Bladder microvascular endothelial cell (primary cell): ENCODE measurements around the gene MAT1A. TPM values are rescaled to one million over a fixed set of nuclear protein-coding genes. Genes with fewer than 3 reads are reported as not detected.

Experiments
- total RNA-seq: library from RNA; depleted of rRNA; stranded (reverse); fragments of >200 nt; gene quantifications from 2 replicates; pipeline ENCODE4 v1.2.3, GENCODE V29; 2014

Gene MAT1A
- not detected in 2 replicates for total RNA-seq

DNA sequence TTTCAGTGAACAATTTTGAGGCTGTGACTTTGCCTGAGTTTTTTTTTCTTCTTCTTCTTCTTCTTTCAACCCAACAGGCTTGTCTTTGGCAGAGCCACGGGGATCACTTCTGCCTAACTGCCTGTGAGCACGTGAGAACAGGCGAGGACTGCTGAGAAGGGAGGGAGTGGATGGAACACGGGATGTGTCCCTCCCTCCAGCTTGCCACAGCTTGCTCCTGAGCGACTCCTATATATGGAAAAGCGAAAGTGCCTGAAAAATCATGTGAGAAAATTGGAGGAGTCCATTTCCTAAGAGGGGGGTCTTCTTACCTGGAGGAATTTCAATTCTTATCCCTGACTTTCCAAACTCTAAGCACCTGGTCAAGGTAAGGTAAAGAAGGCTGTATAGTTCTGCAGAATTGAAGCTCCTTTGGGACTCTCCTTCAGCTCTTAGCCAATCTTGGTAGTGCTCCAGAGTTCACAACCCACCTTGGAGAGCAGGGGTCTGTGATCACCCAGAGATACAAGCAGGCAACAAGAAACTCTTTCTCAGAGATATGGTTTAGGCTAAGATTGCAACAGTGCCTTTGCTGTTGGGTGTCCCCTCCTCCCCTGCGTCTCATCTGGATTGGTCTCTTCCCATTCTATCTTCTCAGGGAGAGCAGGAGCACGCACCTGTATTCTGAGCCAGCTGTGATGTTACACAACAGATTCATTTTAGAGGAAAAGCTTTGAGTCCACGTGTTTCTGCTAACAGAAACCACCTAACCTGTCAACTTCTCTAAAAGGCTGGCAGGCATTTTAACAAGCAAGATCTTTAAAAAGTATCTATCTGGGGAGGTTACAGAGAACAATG is at the start of gene MAT1A:
Gene MAT1A, minus strand, starts transcription at position 208 of the 837 bp plus-strand sequence. CDS start 235 bp downstream, outside the sequence.

Other genes starting within 250 kb of the MAT1A start
- gene TMEM254, start 211.0 kb downstream of the MAT1A start, total RNA-seq = 2.8 and 6.2 TPM in 2 replicates
- 0.19 and 0.32 TPM in 2 replicates for gene PLAC9, start 156.9 kb downstream of the MAT1A start, total RNA-seq
- gene ANXA11, start 84.1 kb downstream of the MAT1A start, total RNA-seq = 28.6 and 35.9 TPM in 2 replicates
- gene DYDC1, start 67.1 kb upstream of the MAT1A start, total RNA-seq = not detected in 2 replicates
- not detected in 2 replicates for gene DYDC2, start 67.1 kb upstream of the MAT1A start, total RNA-seq
- gene PRXL2A, start 118.9 kb upstream of the MAT1A start, total RNA-seq = 177 and 199 TPM in 2 replicates
- 51.3 and 164 TPM in 2 replicates for gene TSPAN14, start 164.7 kb upstream of the MAT1A start, total RNA-seq
- gene SH2D4B, start 248.2 kb upstream of the MAT1A start, total RNA-seq = 0.06 and 0.16 TPM in 2 replicates